A549 (cell line): Measurements from ENCODE around the gene BIN1. TPM values are rescaled to one million over a fixed set of nuclear protein-coding genes. Genes with fewer than 3 reads are reported as not detected.

Experiments used
- ATAC-seq, 2 experiments: fragments of 200-7000 bp in 1 of 2; fragments of >200 bp in 1 of 2; cut with Nextera tagmentation in 1 of 2; cut with Tn5 transposase in 1 of 2; 3 replicates each; pipeline versions ENCODE4 v1.8.0 to v1.9.1; 2018 to 2020; ENCODE audit warnings: mild to moderate bottlenecking in 1 of 2, moderate library complexity in 1 of 2
- CTCF ChIA-PET: fragments of 300-600 bp; sonication (Branson Sonifier 250); formaldehyde crosslinking; extraction: SDS; loops from one replicate; lab custom pipeline; 2021; ENCODE audit warnings: antibody characterized with exemption, inconsistent platforms; lab: Yijun Ruan, JAX
- POLR2A ChIA-PET: fragments of 350-600 bp; formaldehyde crosslinking; extraction: SDS; loops from one replicate; lab custom pipeline; 2021; ENCODE audit warnings: antibody characterized with exemption, inconsistent platforms; lab: Yijun Ruan, JAX
- DNase-seq, 2 experiments: peaks; one replicate each; pipeline versions ENCODE4 v3.0.0 to v3.0.0-alpha.2; 2011 to 2016; ENCODE audit warnings: low read depth in 1 of 2, low spot score in 1 of 2
- FAIRE-seq: peaks from 2 replicates; lab custom pipeline; 2011; peaks lifted over from hg19 to GRCh38; lab: Jason Lieb, UNC
- H3K27ac ChIP-seq, 2 experiments: fragments of >200 bp; sonication (Bioruptor Twin); formaldehyde crosslinking; 3 replicates each; pipeline ENCODE4 v1.5.1; 2016 to 2017
- H3K4me1 ChIP-seq: fragments of >200 bp; sonication (Bioruptor Twin); formaldehyde crosslinking; 3 replicates; pipeline ENCODE4 v1.6.1; 2016
- H3K4me2 ChIP-seq: fragments of >200 bp; sonication (Bioruptor Twin); formaldehyde crosslinking; 3 replicates; pipeline ENCODE4 v1.6.1; 2016
- H3K4me3 ChIP-seq: fragments of >200 bp; sonication (Bioruptor Twin); formaldehyde crosslinking; 3 replicates; pipeline ENCODE4 v1.5.1; 2016
- H3K9me3 ChIP-seq: fragments of >200 bp; sonication (Bioruptor Twin); formaldehyde crosslinking; 3 replicates; pipeline ENCODE4 v1.6.1; 2016
- ATOH8 ChIP-seq: fragments of 250-450 bp; sonication (Bioruptor Pico); IDR thresholded peaks from 2 replicates; pipeline ENCODE4 v1.5.0; 2020; ENCODE audit warnings: low read depth, mild to moderate bottlenecking, moderate library complexity
- CEBPB ChIP-seq, 2 experiments: fragments of >200 bp in 1 of 2; sonication (Bioruptor Twin) in 1 of 2; formaldehyde crosslinking in 1 of 2; IDR thresholded peaks; 2 replicates each; pipeline ENCODE4 v1.6.1; 2012 to 2016
- E2F6 ChIP-seq: IDR thresholded peaks from 2 replicates; pipeline ENCODE4 v1.6.1; 2012; ENCODE audit warnings: low read depth, borderline replicate concordance
- EP300 ChIP-seq, 2 experiments: fragments of >200 bp; sonication (Bioruptor Twin); formaldehyde crosslinking; IDR thresholded peaks; 2 replicates in 1 of 2; 3 replicates in 1 of 2; pipeline ENCODE4 v1.6.1; 2016 to 2017
- FOXS1 ChIP-seq: fragments of 250-450 bp; sonication (Bioruptor Pico); IDR thresholded peaks from 2 replicates; pipeline ENCODE4 v1.5.0; 2020; ENCODE audit warnings: mild to moderate bottlenecking, moderate library complexity
- GATA3 ChIP-seq: IDR thresholded peaks from 2 replicates; pipeline ENCODE4 v1.6.1; 2012; ENCODE audit warnings: borderline replicate concordance
- HEYL ChIP-seq: fragments of 250-450 bp; sonication (Bioruptor Pico); IDR thresholded peaks from 2 replicates; pipeline ENCODE4 v1.8.0; 2021; ENCODE audit warnings: mild to moderate bottlenecking, moderate library complexity
- HMGXB4 ChIP-seq: fragments of 250-450 bp; sonication (Bioruptor Pico); IDR thresholded peaks from 2 replicates; pipeline ENCODE4 v1.5.0; 2021; ENCODE audit warnings: mild to moderate bottlenecking, moderate library complexity, borderline replicate concordance
- HOXB5 ChIP-seq: fragments of 250-450 bp; sonication (Bioruptor Pico); IDR thresholded peaks from 2 replicates; pipeline ENCODE4 v1.5.0; 2020; ENCODE audit warnings: mild to moderate bottlenecking, moderate library complexity
- JUNB ChIP-seq: fragments of >200 bp; sonication (Bioruptor Twin); formaldehyde crosslinking; IDR thresholded peaks from 2 replicates; pipeline ENCODE4 v1.6.1; 2016
- MAFK ChIP-seq: fragments of 450-650 bp; IDR thresholded peaks from 2 replicates; pipeline ENCODE4 v1.6.1; 2014; ENCODE audit not compliant: partially characterized antibody
- MAX ChIP-seq: IDR thresholded peaks from 2 replicates; pipeline ENCODE4 v1.6.1; 2012
- NFE2L2 ChIP-seq: fragments of 150-350 bp; conservative IDR thresholded peaks from 2 replicates; pipeline ENCODE4 v1.6.1; 2014; ENCODE audit warnings: low read length
- PBX3 ChIP-seq: IDR thresholded peaks from 2 replicates; pipeline ENCODE4 v1.6.1; 2012
- PHF8 ChIP-seq: fragments of 200-600 bp; sonication (generic); IDR thresholded peaks from 2 replicates; pipeline ENCODE4 v1.6.1; 2016; ENCODE audit warnings: low read depth, mild to moderate bottlenecking, antibody characterized with exemption, moderate library complexity, borderline replicate concordance
- POLR2AphosphoS2 ChIP-seq: conservative IDR thresholded peaks from 2 replicates; pipeline ENCODE4 v1.6.1; 2012; ENCODE audit warnings: low read length, improper control_type of control experiment, inconsistent platforms
- RAD21 ChIP-seq, 2 experiments: fragments of >200 bp in 1 of 2; sonication (Bioruptor Twin) in 1 of 2; formaldehyde crosslinking in 1 of 2; IDR thresholded peaks in 1 of 2; conservative IDR thresholded peaks in 1 of 2; 2 replicates in 1 of 2; 3 replicates in 1 of 2; pipeline ENCODE4 v1.6.1; 2012 to 2018; ENCODE audit warnings: inconsistent platforms in 1 of 2
- RARB ChIP-seq: fragments of 250-450 bp; sonication (Bioruptor Pico); IDR thresholded peaks from 2 replicates; pipeline ENCODE4 v1.8.0; 2021; ENCODE audit warnings: mild to moderate bottlenecking, moderate library complexity
- RCOR1 ChIP-seq: fragments of 150-350 bp; IDR thresholded peaks from 2 replicates; pipeline ENCODE4 v1.6.1; 2014; ENCODE audit warnings: antibody characterized with exemption, low read length, low read depth
- RFX5 ChIP-seq: fragments of 450-650 bp; IDR thresholded peaks from 2 replicates; pipeline ENCODE4 v1.7.1; 2014; ENCODE audit warnings: antibody characterized with exemption, mild to moderate bottlenecking, moderate library complexity
- RNF2 ChIP-seq: fragments of 200-600 bp; sonication (generic); IDR thresholded peaks from 2 replicates; pipeline ENCODE4 v1.6.1; 2016; ENCODE audit warnings: low read depth, mild to moderate bottlenecking, antibody characterized with exemption, moderate library complexity, borderline replicate concordance
- SREBF2 ChIP-seq: fragments of 450-650 bp; IDR thresholded peaks from 2 replicates; pipeline ENCODE4 v1.6.1; 2014; ENCODE audit warnings: mild to moderate bottlenecking, moderate library complexity
- TP53 ChIP-seq: fragments of 250-450 bp; sonication (Bioruptor Pico); IDR thresholded peaks from 2 replicates; pipeline ENCODE4 v1.5.0; 2021; ENCODE audit warnings: mild to moderate bottlenecking, moderate library complexity
- ZC3H11A ChIP-seq: fragments of 450-650 bp; IDR thresholded peaks from 2 replicates; pipeline ENCODE4 v1.6.1; 2014; ENCODE audit warnings: antibody characterized with exemption, mild to moderate bottlenecking
- WGBS: methylation state at CpG from one replicate; pipeline ENCODE4 v1.1.6; 2017; ENCODE audit errors: missing lambda C conversion rate; 5-methylcytosine and 5-hydroxymethylcytosine counted together
- polyA plus RNA-seq, 4 experiments: library from polyadenylated mRNA; depleted of rRNA in 3 of 4; stranded (reverse); fragments of >200 nt; fragmentation: RNase III in 1 of 4; extraction: RNeasy Plus Mini Kit Qiagen cat#74134 plus additional on column Dnase treatment in 1 of 4; gene quantifications; 2 replicates in 3 of 4; 3 replicates in 1 of 4; pipeline ENCODE4 v1.2.3, GENCODE V29; 2011 to 2017

BIN1 gene
- polyA plus RNA-seq, 2 of the 4 experiments (the other 2 are of a cell fraction): 15.5 to 34.1 TPM

GRCh38 chr2:127100251-127101047 is 6.5 kb downstream of the BIN1 start:
- TF ChIP-seq PHF8 (no peak), EP300 (IDR thresholded peaks at IDR 0.05) (peak in 1 of 2 experiments; percentile 26; a peak in 1 of 5 replicates), GATA3 (0 out of 2 replicates have a peak, but pooled peaks have one; percentile 13), CEBPB (IDR thresholded peaks at IDR 0.05) (peak in 1 of 2 experiments; percentile 58; a peak in 2 of 4 replicates)
- TF ChIP-seq, all 56 proteins: peak for 3
- FAIRE-seq: no peak
- POLR2A ChIA-PET: no interaction called here
- 22% methylated on average over 11 of the region's 15 CpGs for WGBS
- Histone ChIP-seq H3K9me3 (no peaks in the 10 kb centered on the region), H3K4me3 (peak overlapping the region; percentile 12; the same call in 1 of the 3 replicates), H3K4me2 (peak overlapping the region; percentile 91), H3K4me1 (peaks cover 44% of the 10 kb centered on the region), H3K27ac (peak overlapping the region; percentile 71 to 88)
- peak; percentile 49 to 77; a peak in 5 of 6 replicates for ATAC-seq
- DNase-seq: peak; percentile 61 to 76
- CTCF ChIA-PET: interaction anchor here (0.9 to 1.7 kb wide), 2 partner anchors 32 to 50 kb away, joined by 3 to 8 read pairs; no protein-coding TSS in a partner anchor

- H3K27ac ChIP-seq: peak overlapping the region in 1 of 2 experiments; percentile 71; a peak in 3 of 6 replicates
- H3K9me3 ChIP-seq: no peaks in the 10 kb centered on the region
- WGBS: 72% methylated on average over 6 of the region's 7 CpGs
- H3K4me1 ChIP-seq: peaks cover 55% of the 10 kb centered on the region
- no peak for DNase-seq
- no peak for TF ChIP-seq PHF8
- TF ChIP-seq MAX: no peak
- TF ChIP-seq HEYL (CRISPR knock-in tag): no peak
- TF ChIP-seq TP53: no peak
- TF ChIP-seq FOXS1 (CRISPR knock-in tag): no peak
- TF ChIP-seq RAD21 (conservative IDR thresholded peaks at IDR 0.05 in 1 of 2, IDR thresholded peaks at IDR 0.05 in 1 of 2): no peak
- no peak for TF ChIP-seq RFX5
- TF ChIP-seq ZC3H11A: no peak
- TF ChIP-seq RNF2: no peak
- no peak for TF ChIP-seq PBX3
- TF ChIP-seq MAFK: no peak
- TF ChIP-seq RARB: no peak
- TF ChIP-seq NFE2L2: no peak
- no peak for TF ChIP-seq POLR2AphosphoS2
- ChIA-PET POLR2A (no interaction called here), CTCF (interaction anchor here (1.1 to 1.2 kb wide), 2 partner anchors 31 to 49 kb away, joined by 3 to 4 read pairs; no protein-coding TSS in a partner anchor)
- H3K4me2 ChIP-seq: no peak overlapping the region
- no peak overlapping the region for H3K4me3 ChIP-seq
- FAIRE-seq: no peak
- ATAC-seq: no peak
Measured at GRCh38 chr2:127098711-127099110, 8.2 kb downstream of the BIN1 start.

- ChIA-PET POLR2A (no interaction called here), CTCF (interaction anchor here (1.1 to 1.2 kb wide), 2 partner anchors 30 to 48 kb away, joined by 3 to 4 read pairs; no protein-coding TSS in a partner anchor)
- H3K27ac ChIP-seq: peak overlapping the region in 1 of 2 experiments; percentile 71; a peak in 3 of 6 replicates
- H3K4me2 ChIP-seq: no peak overlapping the region
- H3K9me3 ChIP-seq: no peaks in the 10 kb centered on the region
- WGBS: 85% methylated on average over 7 of the region's 16 CpGs
- FAIRE-seq (no peak), ATAC-seq (no peak), DNase-seq (no peak)
- no peak overlapping the region for H3K4me3 ChIP-seq
- peaks cover 62% of the 10 kb centered on the region for H3K4me1 ChIP-seq
- no peak for TF ChIP-seq SREBF2
- TF ChIP-seq RARB: no peak
- TF ChIP-seq MAX: no peak
- no peak for TF ChIP-seq HOXB5
- no peak for TF ChIP-seq HEYL (CRISPR knock-in tag)
- TF ChIP-seq E2F6: no peak
- TF ChIP-seq RCOR1: no peak
- no peak for TF ChIP-seq ATOH8 (CRISPR knock-in tag)
- TF ChIP-seq JUNB: no peak
- TF ChIP-seq NFE2L2: no peak
- no peak for TF ChIP-seq HMGXB4 (CRISPR knock-in tag)
Measured at GRCh38 chr2:127097841-127098651, 8.9 kb downstream of the BIN1 start.
